ENCODE results near the gene MFSD2A.

DNA sequence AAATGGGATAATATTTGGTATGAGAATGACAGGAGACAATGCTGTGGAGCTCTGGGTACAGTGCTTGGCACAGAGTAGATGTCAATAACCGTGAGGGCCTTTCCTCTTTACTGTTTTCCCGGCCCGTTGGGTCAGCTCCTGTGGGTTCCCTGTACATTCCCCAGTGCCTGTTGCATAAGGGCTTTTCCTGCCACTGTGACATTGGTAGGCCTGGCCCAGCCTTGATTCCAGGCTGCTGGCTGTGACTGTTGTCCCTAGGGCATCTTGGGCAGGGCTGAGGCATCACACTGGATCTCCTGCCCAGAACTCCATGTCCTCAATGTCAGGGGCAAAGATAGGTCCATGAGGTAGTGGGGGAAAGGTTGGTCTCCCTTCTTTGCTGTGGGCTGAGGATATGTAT is 27.4 kb upstream of the MFSD2A start:
- TF ChIP-seq EZH2 (IDR thresholded peaks at IDR 0.05; ENCODE audit: low read depth): no peak
- TF ChIP-seq, protein P1, sequence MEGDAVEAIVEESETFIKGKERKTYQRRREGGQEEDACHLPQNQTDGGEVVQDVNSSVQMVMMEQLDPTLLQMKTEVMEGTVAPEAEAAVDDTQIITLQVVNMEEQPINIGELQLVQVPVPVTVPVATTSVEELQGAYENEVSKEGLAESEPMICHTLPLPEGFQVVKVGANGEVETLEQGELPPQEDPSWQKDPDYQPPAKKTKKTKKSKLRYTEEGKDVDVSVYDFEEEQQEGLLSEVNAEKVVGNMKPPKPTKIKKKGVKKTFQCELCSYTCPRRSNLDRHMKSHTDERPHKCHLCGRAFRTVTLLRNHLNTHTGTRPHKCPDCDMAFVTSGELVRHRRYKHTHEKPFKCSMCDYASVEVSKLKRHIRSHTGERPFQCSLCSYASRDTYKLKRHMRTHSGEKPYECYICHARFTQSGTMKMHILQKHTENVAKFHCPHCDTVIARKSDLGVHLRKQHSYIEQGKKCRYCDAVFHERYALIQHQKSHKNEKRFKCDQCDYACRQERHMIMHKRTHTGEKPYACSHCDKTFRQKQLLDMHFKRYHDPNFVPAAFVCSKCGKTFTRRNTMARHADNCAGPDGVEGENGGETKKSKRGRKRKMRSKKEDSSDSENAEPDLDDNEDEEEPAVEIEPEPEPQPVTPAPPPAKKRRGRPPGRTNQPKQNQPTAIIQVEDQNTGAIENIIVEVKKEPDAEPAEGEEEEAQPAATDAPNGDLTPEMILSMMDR (conservative IDR thresholded peaks at IDR 0.05): no peak
